ACC112 (cell line): ENCODE data around the gene KRT36.

ENCODE experiments used
- H2AFZ ChIP-seq: fragments of 200-600 bp; sonication (generic); one replicate; pipeline ENCODE4 v1.6.0; 2017; ENCODE audit warnings: antibody characterized with exemption, low read length; ENCODE audit not compliant: unreplicated experiment
- H3K27ac ChIP-seq: fragments of 200-600 bp; sonication (generic); 2 replicates; pipeline ENCODE4 v1.5.1; 2014; ENCODE audit warnings: low read depth, mild to moderate bottlenecking, antibody characterized with exemption, low read length, moderate library complexity
- H3K27me3 ChIP-seq: fragments of 200-600 bp; sonication (generic); 2 replicates; pipeline ENCODE4 v1.6.1; 2014; ENCODE audit warnings: mild to moderate bottlenecking, antibody characterized with exemption, low read length, moderate library complexity, mixed read lengths; ENCODE audit not compliant: insufficient read depth
- H3K36me3 ChIP-seq: fragments of 200-600 bp; sonication (generic); 2 replicates; pipeline ENCODE4 v1.6.1; 2016; ENCODE audit warnings: mild to moderate bottlenecking, antibody characterized with exemption, low read length, moderate library complexity, mixed read lengths; ENCODE audit not compliant: insufficient read depth
- H3K4me1 ChIP-seq: fragments of 200-600 bp; sonication (generic); one replicate; pipeline ENCODE4 v1.6.1; 2016; ENCODE audit warnings: low read length, mixed read lengths; ENCODE audit not compliant: insufficient read depth, unreplicated experiment, control insufficient read depth
- H3K4me3 ChIP-seq: fragments of 200-600 bp; sonication (generic); 2 replicates; pipeline ENCODE4 v1.5.1; 2014; ENCODE audit warnings: mild to moderate bottlenecking, low read depth, low read length
- H3K79me2 ChIP-seq: fragments of 200-600 bp; sonication (generic); one replicate; pipeline ENCODE4 v1.6.0; 2016; ENCODE audit warnings: low read length; ENCODE audit not compliant: control insufficient read depth, unreplicated experiment, insufficient read depth

The KRT36 gene

GRCh38 chr17:41521574-41522261 is 32.0 kb upstream of the KRT36 start:
- Histone ChIP-seq H3K4me3 (no peak overlapping the region), H3K27ac (peak overlapping the region; percentile 47; the same call in 1 of the 2 replicates), H3K79me2 (no peaks in the 10 kb centered on the region), H3K36me3 (no peaks in the 10 kb centered on the region), H3K4me1 (peaks cover 19% of the 10 kb centered on the region), H3K27me3 (no peaks in the 10 kb centered on the region), H2AFZ (no peak overlapping the region)

GRCh38 chr17:41520821-41521521 is 31.3 kb upstream of the KRT36 start:
- no peak overlapping the region for H3K27ac ChIP-seq
- no peaks in the 10 kb centered on the region for H3K36me3 ChIP-seq
- H3K27me3 ChIP-seq, result no peaks in the 10 kb centered on the region
- no peaks in the 10 kb centered on the region for H3K79me2 ChIP-seq
- no peak overlapping the region for H2AFZ ChIP-seq
- H3K4me1 ChIP-seq, result peaks cover 19% of the 10 kb centered on the region
- no peak overlapping the region for H3K4me3 ChIP-seq

- Histone ChIP-seq H3K27me3 (no peaks in the 10 kb centered on the region), H3K79me2 (no peaks in the 10 kb centered on the region), H3K4me3 (no peak overlapping the region), H3K4me1 (peaks cover 19% of the 10 kb centered on the region), H3K27ac (no peak overlapping the region), H3K36me3 (no peaks in the 10 kb centered on the region), H2AFZ (no peak overlapping the region)
Measured at GRCh38 chr17:41519501-41520224, 30.0 kb upstream of the KRT36 start.

DNA sequence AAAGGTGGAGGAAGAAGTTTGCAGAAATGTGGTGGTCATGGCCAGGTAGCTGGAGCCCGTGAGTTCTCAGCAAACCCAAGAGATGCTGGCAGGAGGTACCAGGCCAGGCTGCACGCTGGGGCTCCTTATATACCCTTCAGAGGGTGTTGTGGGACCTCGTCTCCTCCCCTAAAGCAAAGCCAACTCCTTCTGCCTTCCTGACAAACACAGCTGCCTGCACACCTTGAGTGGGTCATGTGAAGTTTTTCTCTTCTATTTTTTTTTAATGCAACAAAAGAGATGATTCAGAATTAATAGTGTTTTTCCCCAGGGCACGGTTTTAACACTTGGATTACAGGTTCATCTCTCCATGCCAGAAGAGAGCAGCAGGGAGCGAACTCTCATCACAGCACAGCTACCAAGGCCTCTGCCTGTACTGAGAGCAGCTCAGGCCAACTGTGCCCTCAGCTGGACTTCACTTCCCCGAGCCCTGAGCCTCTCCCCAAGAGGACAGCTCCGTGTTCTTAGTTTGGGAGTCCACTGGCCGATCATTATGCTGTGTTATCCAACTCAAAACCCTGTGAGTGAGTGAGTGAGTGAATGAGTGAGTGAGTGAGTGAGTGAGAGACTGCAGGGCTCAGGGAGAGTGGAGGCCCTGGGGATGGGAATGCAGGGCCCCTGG is 29.2 kb upstream of the KRT36 start, which contains the start of gene KRT15:
TSS of gene KRT15 (minus strand) at position 102 of the 661 bp plus-strand sequence. CDS start at position 39, 63 bp downstream.
- Histone ChIP-seq H3K4me1 (peaks cover 19% of the 10 kb centered on the region), H3K27me3 (no peaks in the 10 kb centered on the region), H3K27ac (no peak within 1 kb of the TSS), H3K4me3 (no peak within 1 kb of the TSS), H2AFZ (no peak within 1 kb of the TSS), H3K36me3 (no peaks in the 10 kb centered on the region), H3K79me2 (no peaks in the 10 kb centered on the region)

DNA sequence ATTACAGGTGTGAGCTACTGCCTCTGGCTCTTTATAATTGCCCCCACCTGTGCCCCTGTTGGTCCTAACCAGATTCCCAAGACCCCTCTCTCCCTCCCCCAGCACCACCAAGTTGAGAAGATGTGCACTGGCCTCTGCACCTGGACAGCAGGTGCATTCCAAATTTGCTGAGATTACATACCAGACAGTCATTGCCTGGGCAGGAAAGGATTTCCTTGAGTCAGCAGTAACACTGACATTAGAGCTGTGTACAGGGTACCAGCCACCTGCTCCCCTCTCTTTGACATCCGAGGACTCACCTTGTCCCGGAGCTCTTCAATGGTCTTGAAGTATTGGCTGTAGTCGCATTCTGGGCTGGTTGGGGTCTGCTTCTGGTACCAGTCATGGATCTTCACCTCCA is 28.3 kb upstream of the KRT36 start:
- no peaks in the 10 kb centered on the region for H3K36me3 ChIP-seq
- H3K79me2 ChIP-seq, result no peaks in the 10 kb centered on the region
- H3K4me1 ChIP-seq, result peaks cover 19% of the 10 kb centered on the region
- H3K27ac ChIP-seq, result no peak overlapping the region
- H3K4me3 ChIP-seq, result no peak overlapping the region
- no peak overlapping the region for H2AFZ ChIP-seq
- H3K27me3 ChIP-seq, result no peaks in the 10 kb centered on the region

- H3K27ac ChIP-seq, result no peak overlapping the region
- H3K27me3 ChIP-seq, result no peaks in the 10 kb centered on the region
- no peaks in the 10 kb centered on the region for H3K79me2 ChIP-seq
- H3K4me3 ChIP-seq, result no peak overlapping the region
- H2AFZ ChIP-seq, result no peak overlapping the region
- no peaks in the 10 kb centered on the region for H3K36me3 ChIP-seq
- peaks cover 11% of the 10 kb centered on the region for H3K4me1 ChIP-seq
Measured at GRCh38 chr17:41516830-41517283, 27.1 kb upstream of the KRT36 start.

DNA sequence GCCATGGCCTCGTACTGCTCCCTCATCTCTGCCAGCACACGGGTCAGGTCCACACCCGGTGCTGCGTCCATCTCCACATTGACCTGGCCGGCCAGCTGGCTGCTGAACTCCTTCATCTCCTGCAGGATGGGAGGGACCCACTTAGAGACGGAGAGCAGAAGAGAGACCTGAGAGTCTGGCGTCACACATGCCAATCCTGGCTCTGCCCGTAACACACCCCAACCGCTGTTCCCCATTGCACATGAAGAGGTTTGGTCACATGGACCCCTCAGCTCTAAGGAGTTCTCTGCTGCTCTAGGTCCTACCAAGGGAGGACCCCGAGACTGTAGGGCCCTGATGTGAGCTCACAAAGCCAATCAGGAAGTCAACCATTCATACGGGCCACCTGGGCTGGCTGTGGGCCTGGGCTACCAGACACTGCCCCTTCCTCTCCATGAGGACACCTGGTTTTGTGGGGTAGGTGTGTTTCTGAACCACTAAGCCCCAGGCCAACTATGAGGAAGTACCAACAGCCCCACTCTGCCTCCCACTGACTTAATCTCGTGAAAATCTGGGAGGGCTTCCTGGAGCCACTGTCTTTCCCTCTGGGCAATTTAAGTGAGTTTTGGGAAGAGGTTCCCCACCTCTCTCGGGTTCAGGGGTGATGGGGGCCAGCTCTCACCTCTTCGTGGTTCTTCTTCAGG is 26.6 kb upstream of the KRT36 start:
- Histone ChIP-seq H3K79me2 (no peaks in the 10 kb centered on the region), H3K27ac (no peak overlapping the region), H2AFZ (no peak overlapping the region), H3K27me3 (no peaks in the 10 kb centered on the region), H3K4me1 (peaks cover 5% of the 10 kb centered on the region), H3K4me3 (no peak overlapping the region), H3K36me3 (no peaks in the 10 kb centered on the region)

DNA sequence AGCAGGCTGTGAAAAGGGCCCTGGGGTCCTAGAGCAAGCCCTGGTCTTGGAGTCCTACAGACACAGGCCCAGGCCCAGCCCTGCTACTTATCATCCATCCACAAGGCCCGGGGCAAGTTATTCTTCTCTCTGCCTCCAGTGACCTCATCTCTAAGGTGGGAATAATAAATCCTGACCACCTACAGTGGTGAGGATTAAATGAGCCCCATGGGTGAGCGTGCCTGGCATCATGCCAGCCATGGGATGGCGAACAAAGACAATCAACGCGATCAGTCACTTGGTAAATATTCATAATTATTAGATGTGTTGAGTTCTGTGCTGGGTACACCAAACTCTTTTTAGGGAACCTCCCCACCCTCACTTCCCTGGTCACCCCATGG is 23.4 kb upstream of the KRT36 start:
- H3K27ac ChIP-seq, result no peak overlapping the region

GRCh38 chr17:41512546-41513167 is 22.9 kb upstream of the KRT36 start:
- no peak overlapping the region for H3K27ac ChIP-seq

More for the DNA sequence above, 23.4 kb upstream of the KRT36 start:
- Histone ChIP-seq H2AFZ (no peak overlapping the region), H3K36me3 (no peaks in the 10 kb centered on the region), H3K4me1 (no peaks in the 10 kb centered on the region), H3K27me3 (no peaks in the 10 kb centered on the region), H3K4me3 (no peak overlapping the region), H3K79me2 (no peaks in the 10 kb centered on the region)

More at GRCh38 chr17:41512546-41513167, 22.9 kb upstream of the KRT36 start:
- H2AFZ ChIP-seq, result no peak overlapping the region
- no peaks in the 10 kb centered on the region for H3K27me3 ChIP-seq
- H3K79me2 ChIP-seq, result no peaks in the 10 kb centered on the region
- no peaks in the 10 kb centered on the region for H3K4me1 ChIP-seq
- no peak overlapping the region for H3K4me3 ChIP-seq
- H3K36me3 ChIP-seq, result no peaks in the 10 kb centered on the region
